Activated CD8-positive, alpha-beta T cell treated with anti-CD3 and anti-CD28 coated beads for 36 hours (primary cell): ENCODE measurements around the gene PRSS38. TPM values are rescaled to one million over a fixed set of nuclear protein-coding genes. Genes with fewer than 3 reads are reported as not detected.

Source experiments
- ATAC-seq: fragments of 200-7000 bp; cut with Tn5 transposase; one replicate; pipeline ENCODE4 v1.10.0; 2021; ENCODE audit warnings: mild to moderate bottlenecking, moderate library complexity
- CTCF ChIA-PET: fragments of 350-600 bp; sonication (Branson Sonifier 250); formaldehyde crosslinking; loops from one replicate; lab custom pipeline; 2021; ENCODE audit warnings: antibody characterized with exemption; lab: Charles Lee
- POLR2A ChIA-PET: fragments of 350-600 bp; sonication (Branson Sonifier 250); formaldehyde crosslinking; loops from one replicate; lab custom pipeline; 2021; ENCODE audit warnings: antibody characterized with exemption; lab: Charles Lee
- DNase-seq: peaks from one replicate; pipeline ENCODE4 v3.0.0-alpha.2; 2020
- H3K27ac Mint-ChIP-seq: one replicate; pipeline ENCODE4 v1.8.0; 2021; ENCODE audit warnings: mild to moderate bottlenecking, mixed read lengths
- H3K27me3 Mint-ChIP-seq: one replicate; pipeline ENCODE4 v1.8.0; 2021; ENCODE audit warnings: mixed read lengths
- H3K36me3 Mint-ChIP-seq: one replicate; pipeline ENCODE4 v1.8.0; 2021; ENCODE audit warnings: low read depth, mixed read lengths
- H3K4me1 Mint-ChIP-seq: one replicate; pipeline ENCODE4 v1.8.0; 2021; ENCODE audit warnings: low read depth, mixed read lengths
- H3K4me3 Mint-ChIP-seq: one replicate; pipeline ENCODE4 v1.8.0; 2021; ENCODE audit warnings: mild to moderate bottlenecking, moderate library complexity, mixed read lengths
- H3K9me3 Mint-ChIP-seq: one replicate; pipeline ENCODE4 v1.8.0; 2021; ENCODE audit warnings: mixed read lengths
- CTCF ChIP-seq: fragments of 200-600 bp; IDR thresholded peaks from one replicate; pipeline ENCODE4 v1.8.0; 2022; ENCODE audit warnings: antibody characterized with exemption, mild to moderate bottlenecking
- intact Hi-C: fragments of 100-400 bp; cut with micrococcal nuclease; formaldehyde crosslinking; loops from one replicate; pipeline ENCODE4 v1.10.0; 2022
- total RNA-seq, 2 experiments: library from RNA; stranded (reverse); gene quantifications; one replicate each; pipeline ENCODE4 v1.2.3, GENCODE V29; 2021

The PRSS38 gene
- total RNA-seq, 2 experiments from 2014 or later: not detected

GRCh38 chr1:227841096-227841495 lies 25.6 kb downstream of the PRSS38 start:
- Mint-ChIP-seq H3K36me3 (no peaks in the 10 kb centered on the region), H3K27ac (no peak overlapping the region), H3K9me3 (no peaks in the 10 kb centered on the region), H3K4me1 (no peaks in the 10 kb centered on the region), H3K4me3 (no peak overlapping the region), H3K27me3 (peaks cover 1% of the 10 kb centered on the region)
- CTCF ChIA-PET: no interaction called here
- POLR2A ChIA-PET: no interaction called here
- no peak for TF ChIP-seq CTCF
- DNase-seq (no peak), ATAC-seq (no peak)
- intact Hi-C loops: no loop called here

GRCh38 chr1:227844320-227845146 lies 29.1 kb downstream of the PRSS38 start:
- Mint-ChIP-seq H3K27ac (no peak overlapping the region), H3K27me3 (no peaks in the 10 kb centered on the region), H3K36me3 (no peaks in the 10 kb centered on the region), H3K4me3 (no peak overlapping the region), H3K4me1 (no peaks in the 10 kb centered on the region), H3K9me3 (peaks cover 5% of the 10 kb centered on the region)
- POLR2A ChIA-PET: no interaction called here
- CTCF ChIA-PET: no interaction called here
- intact Hi-C loops: no loop called here
- DNase-seq (no peak), ATAC-seq (no peak)
- no peak for TF ChIP-seq CTCF

GRCh38 chr1:227845147-227845458 lies 29.6 kb downstream of the PRSS38 start:
- POLR2A ChIA-PET: no interaction called here
- H3K9me3 Mint-ChIP-seq: peaks cover 5% of the 10 kb centered on the region
- no peaks in the 10 kb centered on the region for H3K27me3 Mint-ChIP-seq
- H3K36me3 Mint-ChIP-seq: no peaks in the 10 kb centered on the region
- H3K4me1 Mint-ChIP-seq: no peaks in the 10 kb centered on the region
- H3K4me3 Mint-ChIP-seq: no peak overlapping the region
- no peak overlapping the region for H3K27ac Mint-ChIP-seq
- intact Hi-C loops: no loop called here
- ATAC-seq (no peak), DNase-seq (no peak)
- CTCF ChIA-PET: no interaction called here
- no peak for TF ChIP-seq CTCF

GRCh38 chr1:227845519-227845918 lies 30.0 kb downstream of the PRSS38 start:
- no peak for ATAC-seq
- CTCF ChIA-PET: no interaction called here
- no peak for DNase-seq

More at GRCh38 chr1:227845519-227845918, 30.0 kb downstream of the PRSS38 start:
- POLR2A ChIA-PET: interaction anchor here (0.6 kb wide), 1 partner anchor 251 kb away, joined by 3 read pairs; no protein-coding TSS in a partner anchor
- no peak for TF ChIP-seq CTCF
- no peak overlapping the region for H3K27ac Mint-ChIP-seq
- H3K27me3 Mint-ChIP-seq: no peaks in the 10 kb centered on the region
- H3K9me3 Mint-ChIP-seq: peaks cover 5% of the 10 kb centered on the region
- no peaks in the 10 kb centered on the region for H3K4me1 Mint-ChIP-seq
- H3K36me3 Mint-ChIP-seq: no peaks in the 10 kb centered on the region
- H3K4me3 Mint-ChIP-seq: no peak overlapping the region
- intact Hi-C loops: no loop called here
